COLO829 (cell line): ENCODE results near the gene FAM171A1.
"Not testable (repeated sequence)": the region's sequence is repeated elsewhere in the genome, so short reads cannot be mapped to it uniquely, and the experiment has no call there.

Source experiments
- DNase-seq: peaks from one replicate; pipeline ENCODE4 v3.0.0; 2012; ENCODE audit warnings: low spot score

Gene FAM171A1

GRCh38 chr10:15280974-15281373 is 90.1 kb downstream of the FAM171A1 start:
- DNase-seq, result no peak

GRCh38 chr10:15280462-15280861 is 90.6 kb downstream of the FAM171A1 start:
- DNase-seq, result no peak

GRCh38 chr10:15279236-15279635 is 91.9 kb downstream of the FAM171A1 start:
- no peak for DNase-seq

GRCh38 chr10:15278786-15279185 is 92.3 kb downstream of the FAM171A1 start:
- DNase-seq, result no peak

DNA sequence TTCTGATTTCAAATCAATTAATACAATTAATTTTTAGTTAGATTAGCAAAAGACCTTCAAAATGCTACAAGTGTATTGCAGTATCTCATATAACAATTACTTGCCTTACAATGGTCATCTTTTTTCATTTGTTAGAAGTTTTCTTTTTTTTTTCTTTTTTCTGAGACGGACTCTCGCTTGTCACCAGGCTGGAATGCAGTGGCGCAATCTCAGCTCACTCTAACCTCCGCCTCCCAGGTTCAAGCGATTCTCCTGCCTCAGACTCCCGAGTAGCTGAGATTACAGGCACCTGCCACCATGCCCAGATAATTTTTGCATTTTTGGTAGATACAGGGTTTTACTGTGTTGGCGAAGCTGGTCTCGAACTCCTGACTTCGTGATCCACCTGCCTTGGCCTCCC is 95.0 kb downstream of the FAM171A1 start:
- not testable (repeated sequence) for DNase-seq

DNA sequence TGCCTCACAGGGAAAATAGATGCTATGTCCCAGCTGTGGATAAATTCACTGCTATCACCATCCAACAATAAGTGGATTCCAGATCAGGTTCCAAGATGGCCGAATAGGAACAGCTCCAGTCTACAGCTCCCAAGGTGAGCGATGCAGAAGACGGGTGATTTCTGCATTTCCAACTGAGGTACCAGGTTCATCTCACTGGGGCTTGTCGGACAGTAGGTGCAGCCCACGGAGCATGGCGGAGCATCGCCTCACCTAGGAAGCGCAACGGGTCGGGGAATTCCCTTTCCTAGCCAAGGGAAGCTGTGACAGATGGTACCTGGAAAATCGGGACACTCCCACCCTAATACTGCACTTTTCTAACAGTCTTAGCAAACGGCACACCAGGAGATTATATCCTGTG is 101.3 kb downstream of the FAM171A1 start:
- not testable (repeated sequence) for DNase-seq

DNA sequence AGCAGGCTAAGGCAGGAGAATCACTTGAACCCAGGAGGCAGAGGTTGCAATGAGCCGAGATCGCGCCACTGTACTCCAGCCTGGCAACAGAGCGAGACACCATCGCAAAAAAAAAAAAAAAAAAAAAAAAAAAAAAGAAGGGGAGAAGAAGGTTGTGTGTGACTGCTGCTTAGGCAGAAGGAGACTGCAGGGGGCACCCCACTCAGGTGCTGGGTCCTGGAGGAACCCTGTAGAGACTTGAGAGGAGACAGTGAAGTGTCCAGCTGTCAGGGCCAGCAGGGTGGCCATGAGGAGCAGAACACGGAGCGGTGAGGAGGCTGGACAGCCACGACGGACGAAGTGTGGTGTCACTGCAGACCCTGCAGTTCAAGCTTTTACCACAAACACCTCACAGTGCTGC is 103.6 kb downstream of the FAM171A1 start:
- no peak for DNase-seq

- no peak for DNase-seq
Observed at GRCh38 chr10:15266117-15266516, 105.0 kb downstream of the FAM171A1 start.

GRCh38 chr10:15265558-15265957 is 105.5 kb downstream of the FAM171A1 start:
- DNase-seq, result no peak

DNA sequence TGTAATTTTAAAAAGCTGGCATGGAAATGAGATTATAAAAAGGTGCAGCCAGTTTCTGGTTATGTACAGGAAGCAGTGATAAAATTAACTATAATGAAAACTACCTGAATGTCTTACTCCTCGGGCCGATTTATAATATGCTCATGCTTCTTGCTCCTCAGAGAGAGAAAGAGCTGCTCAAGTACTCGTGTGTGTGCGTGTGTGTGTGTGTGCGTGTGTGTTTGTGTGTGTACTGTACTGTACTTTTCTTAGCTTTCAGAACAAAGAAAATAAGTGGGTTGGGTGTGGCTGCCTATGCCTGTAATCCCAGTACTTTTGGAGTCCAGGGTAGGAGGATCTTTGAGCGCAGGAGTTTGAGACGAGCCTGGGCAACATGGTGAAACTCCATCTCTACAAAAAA is 106.0 kb downstream of the FAM171A1 start:
- no peak for DNase-seq

DNA sequence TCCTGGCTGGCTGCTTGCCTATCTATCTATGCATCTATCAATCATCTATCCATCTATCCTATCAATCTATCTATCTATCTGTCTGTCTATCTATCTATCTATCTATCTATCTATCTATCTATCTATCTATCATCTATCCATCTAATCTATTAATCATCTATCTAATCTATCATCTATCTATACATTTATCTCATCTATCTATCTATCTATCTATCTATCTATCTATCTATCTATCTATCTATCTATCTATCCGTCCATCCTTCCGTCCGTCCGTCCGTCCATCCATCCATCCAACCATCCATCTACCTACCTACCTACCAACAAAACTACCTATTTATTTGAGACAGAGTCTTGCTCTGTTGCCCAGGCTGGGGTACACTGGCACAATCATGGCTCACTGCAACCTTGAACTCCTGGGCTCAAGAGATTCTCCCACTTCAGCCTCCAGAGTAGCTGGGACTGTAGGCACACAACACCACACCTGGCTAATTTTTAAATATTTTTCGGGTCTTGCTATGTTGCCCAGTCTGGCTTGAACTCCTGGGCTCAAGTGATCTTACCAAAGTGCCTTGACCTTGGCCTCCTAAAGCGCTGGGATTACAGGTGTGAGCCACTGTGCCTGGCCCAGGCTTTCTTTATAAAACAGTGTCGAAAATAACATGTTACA is 107.3 kb downstream of the FAM171A1 start:
- DNase-seq, result no peak

- no peak for DNase-seq
Observed at GRCh38 chr10:15262036-15262713, 108.9 kb downstream of the FAM171A1 start.

GRCh38 chr10:15259136-15259535 is 112.0 kb downstream of the FAM171A1 start:
- no peak for DNase-seq

- DNase-seq, result no peak
Observed at GRCh38 chr10:15258255-15258654, 112.8 kb downstream of the FAM171A1 start.

GRCh38 chr10:15255961-15256360 is 115.1 kb downstream of the FAM171A1 start:
- DNase-seq, result no peak

DNA sequence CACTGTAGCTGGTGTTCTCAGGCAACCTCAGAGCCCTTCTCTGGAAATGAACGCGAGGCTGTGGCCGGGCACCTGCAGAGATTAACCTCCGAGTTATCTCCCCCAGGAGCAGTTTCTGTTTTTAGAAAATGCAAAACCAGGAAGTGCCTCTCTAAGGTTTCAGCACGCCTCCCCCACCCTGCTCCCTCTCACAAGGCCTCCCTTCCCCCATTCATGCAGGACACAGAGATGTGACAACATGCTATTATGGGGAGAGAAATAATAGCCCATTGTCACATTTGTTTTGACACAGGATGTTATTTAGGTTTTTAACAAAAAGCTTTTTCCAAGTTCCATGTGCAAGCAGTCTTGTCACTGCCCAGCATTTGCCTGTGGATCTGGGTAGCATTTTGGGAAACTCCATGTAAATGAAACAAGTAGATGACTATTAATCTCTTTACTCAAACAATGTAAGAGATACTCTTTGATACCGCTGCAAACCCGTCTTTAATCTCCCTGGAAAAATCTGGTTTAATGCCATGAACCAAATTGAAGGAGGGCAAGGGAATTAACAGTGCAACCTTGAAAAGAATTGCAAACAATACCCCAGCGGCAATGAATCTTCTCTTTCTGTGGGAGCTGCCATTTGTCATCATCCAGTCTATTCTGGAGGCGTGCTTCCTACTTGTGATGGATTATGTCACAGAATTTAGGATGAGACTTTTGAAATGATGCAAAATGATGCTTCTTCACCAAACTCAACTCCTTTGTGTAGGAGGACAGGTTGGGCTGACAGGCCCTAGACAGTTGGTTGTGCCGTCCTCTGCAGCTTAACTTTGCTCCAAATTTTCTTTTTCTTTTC is 116.1 kb downstream of the FAM171A1 start:
- no peak for DNase-seq

GRCh38 chr10:15253951-15254807 is 116.9 kb downstream of the FAM171A1 start:
- no peak for DNase-seq

DNA sequence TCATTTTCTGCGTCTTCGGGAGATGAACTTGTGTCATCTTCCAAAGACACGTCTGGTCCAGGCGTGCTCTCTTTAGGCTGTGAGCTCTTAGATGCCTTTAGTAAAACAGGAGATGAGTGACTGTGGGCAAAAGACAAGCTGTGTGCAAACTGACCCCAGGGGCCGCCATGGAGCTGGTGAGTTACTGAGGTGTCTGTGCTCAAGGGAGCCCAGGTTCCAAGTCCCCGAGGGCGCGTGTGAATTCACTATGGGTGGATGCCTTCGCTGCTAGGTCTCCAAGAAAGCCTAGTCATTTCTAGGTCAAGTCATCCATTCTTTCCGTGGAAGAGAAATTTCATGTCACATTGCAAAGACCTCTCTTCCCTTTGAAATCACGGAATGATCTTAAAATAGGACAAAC is 118.7 kb downstream of the FAM171A1 start:
- no peak for DNase-seq

DNA sequence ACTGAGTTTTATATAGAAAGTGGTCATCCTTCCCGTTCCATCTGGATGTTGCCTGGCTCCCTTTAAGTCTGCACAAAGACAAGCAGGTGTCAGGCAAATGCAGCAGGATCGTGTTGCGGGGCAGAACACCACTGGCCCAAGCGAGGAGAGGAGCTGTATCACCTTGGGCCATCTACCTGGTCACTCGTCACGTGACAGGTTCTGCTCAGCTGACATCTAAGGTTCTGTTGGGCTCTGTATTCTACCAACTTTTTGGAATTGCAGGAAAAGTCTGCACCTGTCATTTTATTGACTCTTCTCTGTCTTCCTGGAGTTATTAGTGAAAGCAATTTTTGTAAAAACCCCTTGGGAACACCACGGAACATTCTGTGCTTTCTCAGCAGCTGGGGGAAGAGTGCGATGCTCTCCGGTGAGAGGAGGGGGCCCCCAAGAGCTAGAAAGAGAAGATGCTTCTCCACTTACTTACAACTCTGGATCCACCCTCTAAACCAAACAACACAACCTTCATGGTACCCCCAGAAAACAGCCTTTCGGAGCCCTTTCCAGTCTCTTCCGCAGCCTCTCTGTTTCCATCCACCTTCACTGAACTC is 119.2 kb downstream of the FAM171A1 start:
- DNase-seq, result no peak

DNA sequence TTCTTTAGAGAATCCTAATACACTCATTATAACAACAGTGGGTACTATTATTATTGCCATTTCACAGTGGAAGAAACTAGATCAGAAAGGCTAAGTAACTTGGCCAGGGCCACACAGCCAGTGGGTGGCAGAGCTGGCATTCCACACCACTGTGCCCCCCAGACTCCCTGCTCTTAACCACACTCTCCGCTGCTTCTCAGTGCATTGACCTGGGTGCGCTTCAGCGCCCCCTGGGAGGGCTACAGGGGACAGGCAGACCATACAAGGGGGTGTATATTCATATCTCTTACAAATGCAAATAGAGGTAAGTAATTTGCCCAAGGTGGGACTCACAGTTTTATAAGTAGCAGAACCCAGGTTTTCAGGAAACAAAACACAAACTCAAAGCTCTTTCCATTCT is 125.6 kb downstream of the FAM171A1 start:
- DNase-seq, result no peak

- no peak for DNase-seq
Observed at GRCh38 chr10:15244635-15245197, 126.4 kb downstream of the FAM171A1 start.
